K562 (cell line): ENCODE results near the gene NUPR1. TPM values are rescaled to one million over a fixed set of nuclear protein-coding genes. Genes with fewer than 3 reads are reported as not detected.
A peak's percentile ranks its signal among the peaks of the same experiment; 100 is the strongest.

Source experiments
- ATAC-seq: fragments of 200-7000 bp; cut with Tn5 transposase; 3 replicates; pipeline ENCODE4 v1.9.1; 2020; ENCODE audit warnings: moderate library complexity
- BruUV-seq: library from RNA; stranded (reverse); fragments of 400-500 nt; replicated peaks from 2 replicates; lab custom pipeline; 2021; lab: Mats Ljungman, UMichigan
- CTCF ChIA-PET: fragments of 300-600 bp; formaldehyde crosslinking; extraction: SDS; loops from one replicate; lab custom pipeline; 2021; ENCODE audit warnings: low intra/inter-chr PET ratio; lab: Yijun Ruan, JAX
- POLR2A ChIA-PET: fragments of 300-600, 350-650 bp; sonication (Branson Sonifier 250); formaldehyde crosslinking; extraction: SDS; loops from one replicate; lab custom pipeline; 2021; ENCODE audit warnings: antibody characterized with exemption, inconsistent platforms; lab: Yijun Ruan, JAX
- DNase-seq, 4 experiments: peaks; one replicate each; pipeline versions ENCODE4 v3.0.0 to v3.0.0-alpha.2; 2011 to 2018; ENCODE audit warnings: low spot score in 3 of 4, mixed read lengths in 3 of 4; ENCODE audit errors: extremely low read depth in 1 of 4
- FAIRE-seq: peaks from 2 replicates; lab custom pipeline; 2011; peaks lifted over from hg19 to GRCh38; lab: Jason Lieb, UNC
- H2AFZ ChIP-seq: 2 replicates; pipeline ENCODE4 v1.6.0; 2011; ENCODE audit warnings: low read depth, low read length, control low read depth, inconsistent platforms
- H3K27ac ChIP-seq: fragments of 200-600 bp; 3 replicates; pipeline ENCODE4 v1.8.0; 2011; ENCODE audit warnings: low read depth, mild to moderate bottlenecking, control low read depth, inconsistent platforms, low read length, moderate library complexity, mixed read lengths; ENCODE audit errors: extremely low read depth
- H3K27me3 ChIP-seq, 2 experiments: fragments of 300-600 bp in 1 of 2; 2 replicates in 1 of 2; 3 replicates in 1 of 2; pipeline versions ENCODE4 v1.6.0 to v1.8.0; 2011; ENCODE audit warnings: inconsistent platforms in 2 of 2, low read length in 2 of 2, mild to moderate bottlenecking in 1 of 2, mixed read lengths in 1 of 2, moderate library complexity in 1 of 2; ENCODE audit not compliant: control insufficient read depth in 2 of 2, insufficient read depth in 2 of 2
- H3K36me3 ChIP-seq: fragments of 300-600 bp; 3 replicates; pipeline ENCODE4 v1.8.0; 2011; ENCODE audit warnings: mild to moderate bottlenecking, low read length, inconsistent platforms; ENCODE audit not compliant: control insufficient read depth, insufficient read depth
- H3K4me1 ChIP-seq, 2 experiments: fragments of 200-600 bp in 1 of 2; replicated peaks in 1 of 2; 2 replicates in 1 of 2; 3 replicates in 1 of 2; pipeline versions ENCODE4 v1.5.1 to v1.8.0; 2011; ENCODE audit warnings: inconsistent platforms in 2 of 2, low read length in 2 of 2, mild to moderate bottlenecking in 1 of 2, mixed read lengths in 1 of 2, moderate library complexity in 1 of 2; ENCODE audit not compliant: control insufficient read depth in 2 of 2, insufficient read depth in 2 of 2
- H3K4me2 ChIP-seq: 2 replicates; pipeline ENCODE4 v1.6.1; 2011; ENCODE audit warnings: low read length, control low read depth, inconsistent platforms, mixed read lengths; ENCODE audit not compliant: insufficient read depth
- H3K4me3 ChIP-seq: fragments of 200-600 bp; sonication (generic), shearing (Covaris generic); 2 replicates; pipeline ENCODE4 v1.5.1; 2016; ENCODE audit warnings: control low read depth, inconsistent platforms
- H3K79me2 ChIP-seq: fragments of 200-600 bp; 3 replicates; pipeline ENCODE4 v1.8.0; 2011; ENCODE audit warnings: low read length, inconsistent platforms; ENCODE audit not compliant: control insufficient read depth, insufficient read depth
- H3K9ac ChIP-seq, 2 experiments: 2 replicates each; pipeline versions ENCODE4 v1.6.0 to v1.6.1; 2011; ENCODE audit warnings: low read depth in 2 of 2, low read length in 2 of 2, control low read depth in 1 of 2, inconsistent platforms in 1 of 2, mild to moderate bottlenecking in 1 of 2, mixed read lengths in 1 of 2; ENCODE audit not compliant: insufficient read depth in 1 of 2
- H3K9me1 ChIP-seq: one replicate; pipeline ENCODE4 v1.6.0; 2011; ENCODE audit warnings: inconsistent platforms, mild to moderate bottlenecking, low read length, moderate library complexity; ENCODE audit not compliant: control insufficient read depth, insufficient read depth
- H3K9me3 ChIP-seq: replicated peaks from 2 replicates; pipeline ENCODE4 v1.5.1; 2011; ENCODE audit warnings: low read depth, low read length, inconsistent platforms; ENCODE audit not compliant: control insufficient read depth, insufficient read depth
- H4K20me1 ChIP-seq: replicated peaks from 2 replicates; pipeline ENCODE4 v1.6.1; 2011; ENCODE audit warnings: low read length, inconsistent platforms, mixed read lengths; ENCODE audit not compliant: control insufficient read depth, insufficient read depth
- ATF7 ChIP-seq: fragments of 450-650 bp; IDR thresholded peaks from 2 replicates; pipeline ENCODE4 v1.7.1; 2014; ENCODE audit warnings: mild to moderate bottlenecking, moderate library complexity
- CBFB ChIP-seq: sonication (generic); formaldehyde crosslinking; IDR thresholded peaks from 2 replicates; pipeline ENCODE4 v1.4.0; 2020; ENCODE audit warnings: mild to moderate bottlenecking, missing genetic modification reagents
- E2F3 ChIP-seq: fragments of 250-450 bp; sonication (Bioruptor Pico); IDR thresholded peaks from 2 replicates; pipeline ENCODE4 v1.4.0; 2020; ENCODE audit warnings: mild to moderate bottlenecking
- FOSL1 ChIP-seq: fragments of 200-800 bp; sonication (Bioruptor generic); conservative IDR thresholded peaks from 2 replicates; pipeline ENCODE4 v1.6.1; 2016; ENCODE audit warnings: missing genetic modification characterization, missing compliant biosample characterization
- MAFK ChIP-seq: IDR thresholded peaks from 2 replicates; pipeline ENCODE4 v1.6.1; 2011; ENCODE audit warnings: low read length, improper control_type of control experiment
- PTBP1 ChIP-seq: fragments of 200-400 bp; formaldehyde crosslinking; IDR thresholded peaks from 2 replicates; pipeline ENCODE4 v1.6.1; 2017; ENCODE audit warnings: low read depth, low read length
- ZNF347 ChIP-seq: fragments of 450-650 bp; formaldehyde crosslinking; IDR thresholded peaks from 2 replicates; pipeline ENCODE4 v1.4.0; 2020; ENCODE audit warnings: low read depth, mild to moderate bottlenecking, moderate library complexity
- ZNF699 ChIP-seq: fragments of 250-450 bp; sonication (Bioruptor Pico); IDR thresholded peaks from 2 replicates; pipeline ENCODE4 v1.8.0; 2021; ENCODE audit warnings: mild to moderate bottlenecking, moderate library complexity; ENCODE audit not compliant: insufficient replicate concordance
- WGBS: fragments of 100-300 bp; shearing (Covaris generic); methylation state at CpG from one replicate; pipeline ENCODE4 v1.1.6; 2016; ENCODE audit warnings: low coverage, mixed read lengths; ENCODE audit not compliant: insufficient coverage; ENCODE audit errors: missing lambda C conversion rate; 5-methylcytosine and 5-hydroxymethylcytosine counted together
- in situ Hi-C: fragments of 300-500 bp; cut with MboI; formaldehyde crosslinking; loops from 4 replicates; pipeline ENCODE4 v1.15.0; 2018; ENCODE audit warnings: inconsistent platforms, mixed read lengths
- intact Hi-C: fragments of 100-400 bp; cut with micrococcal nuclease; formaldehyde crosslinking; loops from 2 replicates; pipeline ENCODE4 v1.14.2; 2022
- polyA plus RNA-seq, 8 experiments: library from polyadenylated mRNA; depleted of rRNA in 4 of 8; stranded (reverse) in 5 of 8; unstranded in 3 of 8; fragments of >200 nt; fragmentation: Nextera tagmentation in 2 of 8; fragmentation: Illumina TruSeq in 1 of 8; extraction: Ambion mirVana in 2 of 8; extraction: Trizol in 1 of 8; gene quantifications; 2 replicates each; pipeline versions ENCODE4 v1.2.1 to v1.2.3, GENCODE V29; 2011 to 2014; ENCODE audit warnings: inconsistent platforms in 1 of 8, missing spikeins in 1 of 8
- total RNA-seq, 7 experiments: library from RNA; depleted of rRNA in 6 of 7; stranded (reverse); fragments of >200 nt in 6 of 7; fragmentation: Illumina TruSeq in 2 of 7; extraction: Trizol in 2 of 7; gene quantifications; 2 replicates each; pipeline versions ENCODE4 v1.2.1 to v1.2.3, GENCODE V29; 2011 to 2021; ENCODE audit warnings: low replicate concordance in 1 of 7
- TF ChIP-seq, protein P1 (sequence below): fragments of 250-450 bp; sonication (Bioruptor Pico); IDR thresholded peaks from 2 replicates; pipeline ENCODE4 v1.4.0; 2020; ENCODE audit warnings: mild to moderate bottlenecking

NUPR1 gene
- total and polyA plus RNA-seq, 9 of the 15 experiments (the other 6 are each of a cell fraction or from before 2014, with no cell fraction given): 0.07 to 1.5 (median 0.27) TPM

DNA sequence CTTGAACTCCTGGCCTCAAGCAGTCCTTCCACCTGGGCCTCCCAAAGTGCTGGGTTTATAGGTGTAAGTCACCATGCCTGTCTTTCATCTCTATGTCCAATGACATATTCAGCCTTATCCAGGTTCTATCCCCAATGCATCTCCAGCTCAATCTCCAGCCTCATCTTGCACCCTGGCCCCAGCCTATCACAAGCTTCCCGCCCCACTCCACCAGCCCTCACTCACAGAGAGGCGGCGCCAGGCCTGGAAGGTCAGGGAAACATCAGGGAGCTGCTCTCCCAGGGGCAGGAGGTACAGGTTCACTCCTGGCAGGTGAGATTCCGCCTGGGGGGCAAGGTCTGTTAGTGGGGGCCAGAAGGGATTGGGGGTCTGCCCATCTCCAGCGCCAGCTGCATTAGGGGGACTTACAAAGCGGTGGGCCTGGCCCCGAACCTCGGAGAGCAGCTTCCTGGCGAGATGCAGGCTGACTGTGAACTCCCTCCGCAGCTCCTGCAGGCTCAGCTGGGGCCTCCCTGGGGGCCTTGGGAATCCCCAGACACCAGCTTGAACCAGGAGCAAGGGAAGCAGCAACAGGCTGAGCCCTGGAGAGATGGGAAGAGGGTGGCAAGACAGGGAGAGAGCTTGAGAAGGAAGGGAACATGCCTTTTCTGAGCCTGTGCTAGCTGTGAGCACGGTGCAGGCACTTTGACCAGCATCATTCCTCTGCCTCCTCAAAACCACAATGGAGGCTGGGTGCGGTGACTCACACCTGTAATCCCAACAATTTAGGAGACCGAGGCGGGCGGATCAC lies 35.1 kb downstream of the NUPR1 start:
- no peak for TF ChIP-seq PTBP1
- peak; percentile 29; the same call in 1 of the 2 replicates for TF ChIP-seq FOSL1 (tag)
- no peak for TF ChIP-seq ZNF347 (CRISPR knock-in tag)
- TF ChIP-seq, protein P1, sequence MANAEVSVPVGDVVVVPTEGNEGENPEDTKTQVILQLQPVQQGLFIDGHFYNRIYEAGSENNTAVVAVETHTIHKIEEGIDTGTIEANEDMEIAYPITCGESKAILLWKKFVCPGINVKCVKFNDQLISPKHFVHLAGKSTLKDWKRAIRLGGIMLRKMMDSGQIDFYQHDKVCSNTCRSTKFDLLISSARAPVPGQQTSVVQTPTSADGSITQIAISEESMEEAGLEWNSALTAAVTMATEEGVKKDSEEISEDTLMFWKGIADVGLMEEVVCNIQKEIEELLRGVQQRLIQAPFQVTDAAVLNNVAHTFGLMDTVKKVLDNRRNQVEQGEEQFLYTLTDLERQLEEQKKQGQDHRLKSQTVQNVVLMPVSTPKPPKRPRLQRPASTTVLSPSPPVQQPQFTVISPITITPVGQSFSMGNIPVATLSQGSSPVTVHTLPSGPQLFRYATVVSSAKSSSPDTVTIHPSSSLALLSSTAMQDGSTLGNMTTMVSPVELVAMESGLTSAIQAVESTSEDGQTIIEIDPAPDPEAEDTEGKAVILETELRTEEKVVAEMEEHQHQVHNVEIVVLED (CRISPR knock-in tag): no peak
- TF ChIP-seq ZNF699: no peak
- TF ChIP-seq E2F3 (CRISPR knock-in tag): no peak
- TF ChIP-seq MAFK: no peak
- TF ChIP-seq ATF7: no peak
- 0 out of 2 replicates have a peak, but pooled peaks have one; percentile 29 for TF ChIP-seq CBFB
- H2AFZ ChIP-seq: no peak overlapping the region
- no peaks in the 10 kb centered on the region for H3K9me3 ChIP-seq
- no peaks in the 10 kb centered on the region for H4K20me1 ChIP-seq
- no peaks in the 10 kb centered on the region for H3K79me2 ChIP-seq
- peaks cover 0 to 32% of the 10 kb centered on the region in 2 experiments; a peak in 3 of 5 replicates for H3K27me3 ChIP-seq
- H3K4me1 ChIP-seq: peaks cover 0 to 19% of the 10 kb centered on the region in 2 experiments; a peak in 3 of 5 replicates
- FAIRE-seq (no peak), DNase-seq (peak in 1 of 4 experiments; percentile 11), ATAC-seq (no peak)
- BruUV-seq: no TSS peak
- ChIA-PET POLR2A (interaction anchor here (0.7 kb wide), 1 partner anchor 1196 kb away, joined by 4 read pairs; no protein-coding TSS in a partner anchor), CTCF (no interaction called here)
- WGBS: 24% methylated on average over 15 of the region's 15 CpGs
- no peaks in the 10 kb centered on the region for H3K36me3 ChIP-seq
- no peak overlapping the region; a peak in 1 of 4 replicates for H3K9ac ChIP-seq
- H3K27ac ChIP-seq: no peak overlapping the region
- no peaks in the 10 kb centered on the region for H3K9me1 ChIP-seq
- intact Hi-C loops: no loop called here
- in situ Hi-C loops: no loop called here
- H3K4me2 ChIP-seq: no peak overlapping the region
- H3K4me3 ChIP-seq: no peak overlapping the region
